ENCODE data around the gene ADIPOQ.
"Not testable (repeated sequence)": the region's sequence is repeated elsewhere in the genome, so short reads cannot be mapped to it uniquely, and the experiment has no call there.

ADIPOQ gene

DNA sequence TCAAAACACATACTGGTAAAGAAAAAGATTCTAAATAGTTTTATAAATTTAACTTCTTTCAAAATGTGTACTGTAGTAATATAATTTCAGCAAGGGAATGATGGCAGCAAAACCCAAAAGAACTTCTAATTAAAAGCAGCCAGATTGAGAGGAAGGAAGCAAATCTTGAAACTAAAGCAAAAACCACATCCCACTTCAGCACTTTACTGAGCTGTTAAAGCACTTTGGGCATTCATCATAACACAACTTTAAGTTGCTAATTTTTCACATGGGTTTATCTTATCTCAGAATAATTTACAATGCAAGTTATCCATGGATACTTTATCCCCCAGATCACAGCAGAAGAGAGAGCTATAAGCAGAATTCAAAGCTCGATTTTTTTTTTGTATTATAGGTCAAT lies 42.2 kb upstream of the ADIPOQ start (continued):
- TF ChIP-seq, protein P1, sequence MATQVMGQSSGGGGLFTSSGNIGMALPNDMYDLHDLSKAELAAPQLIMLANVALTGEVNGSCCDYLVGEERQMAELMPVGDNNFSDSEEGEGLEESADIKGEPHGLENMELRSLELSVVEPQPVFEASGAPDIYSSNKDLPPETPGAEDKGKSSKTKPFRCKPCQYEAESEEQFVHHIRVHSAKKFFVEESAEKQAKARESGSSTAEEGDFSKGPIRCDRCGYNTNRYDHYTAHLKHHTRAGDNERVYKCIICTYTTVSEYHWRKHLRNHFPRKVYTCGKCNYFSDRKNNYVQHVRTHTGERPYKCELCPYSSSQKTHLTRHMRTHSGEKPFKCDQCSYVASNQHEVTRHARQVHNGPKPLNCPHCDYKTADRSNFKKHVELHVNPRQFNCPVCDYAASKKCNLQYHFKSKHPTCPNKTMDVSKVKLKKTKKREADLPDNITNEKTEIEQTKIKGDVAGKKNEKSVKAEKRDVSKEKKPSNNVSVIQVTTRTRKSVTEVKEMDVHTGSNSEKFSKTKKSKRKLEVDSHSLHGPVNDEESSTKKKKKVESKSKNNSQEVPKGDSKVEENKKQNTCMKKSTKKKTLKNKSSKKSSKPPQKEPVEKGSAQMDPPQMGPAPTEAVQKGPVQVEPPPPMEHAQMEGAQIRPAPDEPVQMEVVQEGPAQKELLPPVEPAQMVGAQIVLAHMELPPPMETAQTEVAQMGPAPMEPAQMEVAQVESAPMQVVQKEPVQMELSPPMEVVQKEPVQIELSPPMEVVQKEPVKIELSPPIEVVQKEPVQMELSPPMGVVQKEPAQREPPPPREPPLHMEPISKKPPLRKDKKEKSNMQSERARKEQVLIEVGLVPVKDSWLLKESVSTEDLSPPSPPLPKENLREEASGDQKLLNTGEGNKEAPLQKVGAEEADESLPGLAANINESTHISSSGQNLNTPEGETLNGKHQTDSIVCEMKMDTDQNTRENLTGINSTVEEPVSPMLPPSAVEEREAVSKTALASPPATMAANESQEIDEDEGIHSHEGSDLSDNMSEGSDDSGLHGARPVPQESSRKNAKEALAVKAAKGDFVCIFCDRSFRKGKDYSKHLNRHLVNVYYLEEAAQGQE (tag by site-specific recombination; IDR thresholded peaks at IDR 0.05): no peak
- TF ChIP-seq REPIN1 (tag by site-specific recombination; IDR thresholded peaks at IDR 0.05; ENCODE audit: low read depth) (no peak), KLF7 (tag by site-specific recombination; IDR thresholded peaks at IDR 0.05; ENCODE audit: borderline replicate concordance) (no peak)

DNA sequence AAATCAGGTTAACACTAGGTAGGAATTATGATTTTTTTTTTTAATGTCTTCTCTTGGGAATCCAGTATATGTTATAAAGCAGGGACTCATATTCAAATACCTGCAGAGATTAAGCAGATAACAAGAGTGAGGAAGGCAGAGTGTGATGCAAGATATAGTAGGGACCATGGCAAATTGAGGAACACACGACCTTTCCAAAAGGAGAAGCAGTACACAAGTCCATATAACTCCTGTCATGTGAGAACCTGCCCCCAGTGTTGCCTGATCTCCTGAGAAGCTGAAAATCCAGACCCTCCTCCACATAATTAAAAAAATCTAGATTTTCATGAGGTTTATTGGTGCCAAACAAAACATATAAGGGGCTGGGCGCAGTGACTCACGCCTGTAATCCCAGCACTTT lies 39.8 kb upstream of the ADIPOQ start:
- peaks cover 45 to 69% of the 10 kb centered on the region in 2 experiments for H3K36me3 ChIP-seq (ENCODE audit: control insufficient read depth in 2 of 2, insufficient read depth in 1 of 2, low read length in 2 of 2)

DNA sequence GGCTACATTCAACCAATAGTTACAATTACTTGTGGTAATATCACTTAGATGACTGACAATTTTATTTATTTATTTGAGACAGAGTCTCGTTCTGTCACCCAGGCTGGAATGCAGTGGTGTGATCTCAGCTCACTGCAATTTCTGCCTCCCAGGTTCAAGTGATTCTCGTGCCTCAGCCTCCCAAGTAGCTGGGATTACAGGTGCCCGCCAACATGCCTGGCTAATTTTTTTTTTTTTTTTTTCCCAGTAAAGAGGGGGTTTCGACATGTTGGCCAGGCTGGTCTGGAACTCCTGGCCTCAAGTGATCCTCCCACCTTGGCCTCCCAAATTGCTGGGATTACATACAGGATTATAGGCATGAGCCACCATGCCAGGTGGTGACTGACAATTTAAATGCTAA lies 39.1 kb upstream of the ADIPOQ start:
- CTCF ChIA-PET: interaction anchor here (1.4 kb wide), 1 partner anchor 16 kb away, joined by 5 read pairs; no protein-coding TSS in a partner anchor
- peaks cover 44 to 62% of the 10 kb centered on the region in 2 experiments for H3K36me3 ChIP-seq (ENCODE audit: control insufficient read depth in 2 of 2, insufficient read depth in 1 of 2, low read length in 2 of 2)

More for the DNA sequence above, 39.8 kb upstream of the ADIPOQ start:
- H3K27ac ChIP-seq (ENCODE audit: extremely low read depth, low read depth, low read length): no peak overlapping the region
- TF ChIP-seq ZNF621 (tag by site-specific recombination; IDR thresholded peaks at IDR 0.05): no peak
- TF ChIP-seq, protein P2, sequence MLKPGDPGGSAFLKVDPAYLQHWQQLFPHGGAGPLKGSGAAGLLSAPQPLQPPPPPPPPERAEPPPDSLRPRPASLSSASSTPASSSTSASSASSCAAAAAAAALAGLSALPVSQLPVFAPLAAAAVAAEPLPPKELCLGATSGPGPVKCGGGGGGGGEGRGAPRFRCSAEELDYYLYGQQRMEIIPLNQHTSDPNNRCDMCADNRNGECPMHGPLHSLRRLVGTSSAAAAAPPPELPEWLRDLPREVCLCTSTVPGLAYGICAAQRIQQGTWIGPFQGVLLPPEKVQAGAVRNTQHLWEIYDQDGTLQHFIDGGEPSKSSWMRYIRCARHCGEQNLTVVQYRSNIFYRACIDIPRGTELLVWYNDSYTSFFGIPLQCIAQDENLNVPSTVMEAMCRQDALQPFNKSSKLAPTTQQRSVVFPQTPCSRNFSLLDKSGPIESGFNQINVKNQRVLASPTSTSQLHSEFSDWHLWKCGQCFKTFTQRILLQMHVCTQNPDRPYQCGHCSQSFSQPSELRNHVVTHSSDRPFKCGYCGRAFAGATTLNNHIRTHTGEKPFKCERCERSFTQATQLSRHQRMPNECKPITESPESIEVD (tag by site-specific recombination; IDR thresholded peaks at IDR 0.05): 0 out of 2 replicates have a peak, but pooled peaks have one; percentile 8
- peak; percentile 74; the same call in 1 of the 2 replicates for TF ChIP-seq ZBTB48 (tag by site-specific recombination; IDR thresholded peaks at IDR 0.05)
- ChIA-PET CTCF (interaction anchor here (0.7 to 1.4 kb wide), 3 partner anchors 17 to 697 kb away, joined by 3 to 5 read pairs (median 3); no protein-coding TSS in a partner anchor), POLR2A (interaction anchor here (0.8 kb wide), 1 partner anchor 19 kb away, joined by 3 read pairs; no protein-coding TSS in a partner anchor)
- H3K9me3 ChIP-seq (ENCODE audit: control insufficient read depth, insufficient read depth, low read depth, low read length): no peaks in the 10 kb centered on the region
- H3K4me1 ChIP-seq (ENCODE audit: control insufficient read depth, insufficient read depth, low read length): no peaks in the 10 kb centered on the region
- no peak overlapping the region for H3K4me3 ChIP-seq (ENCODE audit: low read depth, low read length)

DNA sequence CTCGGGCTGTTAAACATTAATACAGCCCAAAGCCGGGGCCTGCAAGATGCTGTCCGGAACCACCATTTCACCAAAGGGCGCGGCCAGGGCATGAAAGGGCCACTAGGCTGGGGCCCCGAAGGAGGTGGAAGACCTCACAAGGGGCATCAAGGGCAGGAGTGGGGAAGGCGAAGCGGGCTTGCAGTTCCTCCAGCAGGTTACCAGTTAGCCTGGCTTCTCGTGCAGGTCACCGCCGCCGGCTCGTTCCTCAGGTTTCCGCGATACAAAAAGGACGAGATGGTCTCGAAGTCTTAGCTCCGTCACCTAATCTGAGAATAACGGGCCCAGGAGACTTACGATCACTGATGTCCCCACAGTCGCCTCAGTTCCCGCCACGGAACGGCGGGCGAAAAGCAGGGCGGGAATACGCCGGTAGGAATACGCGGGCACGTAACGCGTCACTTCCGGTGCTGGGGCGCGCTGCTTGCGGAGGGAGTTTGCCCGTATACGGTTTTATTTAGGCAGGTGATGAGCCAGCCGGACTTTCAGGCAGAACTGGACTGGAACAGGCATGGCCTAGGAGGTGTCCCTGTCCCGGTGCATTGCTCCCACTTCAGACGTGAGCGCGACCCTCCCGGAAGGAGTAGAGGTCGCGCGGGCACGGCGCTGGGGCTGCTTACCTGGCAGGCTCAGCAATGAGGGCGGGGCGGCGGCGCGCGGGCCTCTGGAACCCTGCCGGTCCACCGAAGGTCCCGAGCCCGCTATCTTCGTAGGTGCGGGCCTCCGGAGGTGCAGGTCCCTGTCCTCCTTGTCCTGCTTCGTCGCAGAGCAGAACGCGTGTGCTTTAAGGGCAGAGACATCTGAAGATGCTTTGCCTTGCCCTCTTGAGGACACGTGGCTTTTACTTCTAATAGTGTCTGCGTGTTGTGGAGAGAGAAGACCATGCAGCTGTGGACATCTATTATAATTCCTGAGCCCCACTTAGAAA lies 36.1 kb upstream of the ADIPOQ start, which contains the start of gene RFC4:
Gene RFC4, minus strand, starts transcription at position 394 of the 967 bp plus-strand sequence. CDS start 1,769 bp downstream, outside the sequence.
- H3K4me1 ChIP-seq (ENCODE audit: control insufficient read depth, insufficient read depth, low read length): no peaks in the 10 kb centered on the region
- CTCF ChIA-PET: interaction anchor here (1.2 to 1.4 kb wide), 2 partner anchors 16 to 192 kb away, joined by 3 read pairs; no protein-coding TSS in a partner anchor
- peak within 1 kb of the TSS; percentile 88 for H3K27ac ChIP-seq (ENCODE audit: extremely low read depth, low read depth, low read length)
- no peaks in the 10 kb centered on the region for H3K9me3 ChIP-seq (ENCODE audit: control insufficient read depth, insufficient read depth, low read depth, low read length)
- POLR2A ChIA-PET: interaction anchor here (0.6 to 4.2 kb wide), 6 partner anchors 14 to 544 kb away, joined by 3 to 35 read pairs (median 4); partner anchors contain the start of genes DNAJB11 and EIF4A2
- H3K36me3 ChIP-seq (ENCODE audit: control insufficient read depth in 2 of 2, insufficient read depth in 1 of 2, low read length in 2 of 2): peaks cover 21 to 35% of the 10 kb centered on the region in 2 experiments; a peak in 2 of 3 replicates
- peak within 1 kb of the TSS; percentile 95 for H3K4me3 ChIP-seq (ENCODE audit: low read depth, low read length)
- TF ChIP-seq ZBTB8A (tag by site-specific recombination; IDR thresholded peaks at IDR 0.05) (peak; percentile 83), ZXDB (tag by site-specific recombination; IDR thresholded peaks at IDR 0.05) (peak; percentile 65; the same call in 1 of the 2 replicates), HOXD13 (CRISPR knock-in tag; IDR thresholded peaks at IDR 0.05; ENCODE audit: borderline replicate concordance) (0 out of 2 replicates have a peak, but pooled peaks have one; percentile 49), ZNF394 (tag by site-specific recombination; IDR thresholded peaks at IDR 0.05; ENCODE audit: borderline replicate concordance) (peak; percentile 56; the same call in 1 of the 2 replicates), ZNF341 (tag by site-specific recombination; IDR thresholded peaks at IDR 0.05; ENCODE audit: low read depth) (peak; percentile 73), YY2 (tag by site-specific recombination; IDR thresholded peaks at IDR 0.05) (no peak), IKZF3 (tag by site-specific recombination; IDR thresholded peaks at IDR 0.05) (peak; percentile 71; the same call in 1 of the 2 replicates), ZIC2 (tag by site-specific recombination; IDR thresholded peaks at IDR 0.05) (no peak), GLIS1 (tag by site-specific recombination; IDR thresholded peaks at IDR 0.05) (no peak), ZNF184 (tag by site-specific recombination; IDR thresholded peaks at IDR 0.05) (no peak), SP7 (tag by site-specific recombination; IDR thresholded peaks at IDR 0.05) (peak; percentile 60; the same call in 1 of the 2 replicates), SETDB1 (IDR thresholded peaks at IDR 0.05; ENCODE audit: insufficient read length, low read length) (no peak), TRIM28 (IDR thresholded peaks at IDR 0.05; ENCODE audit: borderline replicate concordance, low read length) (peak; percentile 72; the same call in 1 of the 2 replicates)
- TF ChIP-seq, protein P3, sequence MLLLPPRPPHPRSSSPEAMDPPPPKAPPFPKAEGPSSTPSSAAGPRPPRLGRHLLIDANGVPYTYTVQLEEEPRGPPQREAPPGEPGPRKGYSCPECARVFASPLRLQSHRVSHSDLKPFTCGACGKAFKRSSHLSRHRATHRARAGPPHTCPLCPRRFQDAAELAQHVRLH (tag by site-specific recombination; IDR thresholded peaks at IDR 0.05): peak; percentile 87

More for the DNA sequence above, 39.1 kb upstream of the ADIPOQ start:
- POLR2A ChIA-PET: interaction anchor here (0.6 to 4.2 kb wide), 2 partner anchors 20 to 206 kb away, joined by 3 to 35 read pairs; partner anchors contain the start of gene EIF4A2
- H3K4me3 ChIP-seq (ENCODE audit: low read depth, low read length); H3K9me3 ChIP-seq (ENCODE audit: control insufficient read depth, insufficient read depth, low read depth, low read length); H3K4me1 ChIP-seq (ENCODE audit: control insufficient read depth, insufficient read depth, low read length); H3K27ac ChIP-seq (ENCODE audit: extremely low read depth, low read depth, low read length): not testable (repeated sequence)
- TF ChIP-seq ZNF585B (tag by site-specific recombination; IDR thresholded peaks at IDR 0.05) (peak; percentile 27; the same call in 1 of the 2 replicates), WT1 (tag by site-specific recombination; IDR thresholded peaks at IDR 0.05) (peak; percentile 13; the same call in 1 of the 2 replicates), ZNF335 (tag by site-specific recombination; conservative IDR thresholded peaks at IDR 0.05) (peak; percentile 83), GLIS1 (tag by site-specific recombination; IDR thresholded peaks at IDR 0.05) (peak; percentile 90)

Data from HEK293 (cell line).